ENCODE data around the gene CYFIP1. TPM values are rescaled to one million over a fixed set of nuclear protein-coding genes. Genes with fewer than 3 reads are reported as not detected.

CYFIP1 gene
- total RNA-seq, 1 experiment from 2014 or later: 143 TPM

DNA sequence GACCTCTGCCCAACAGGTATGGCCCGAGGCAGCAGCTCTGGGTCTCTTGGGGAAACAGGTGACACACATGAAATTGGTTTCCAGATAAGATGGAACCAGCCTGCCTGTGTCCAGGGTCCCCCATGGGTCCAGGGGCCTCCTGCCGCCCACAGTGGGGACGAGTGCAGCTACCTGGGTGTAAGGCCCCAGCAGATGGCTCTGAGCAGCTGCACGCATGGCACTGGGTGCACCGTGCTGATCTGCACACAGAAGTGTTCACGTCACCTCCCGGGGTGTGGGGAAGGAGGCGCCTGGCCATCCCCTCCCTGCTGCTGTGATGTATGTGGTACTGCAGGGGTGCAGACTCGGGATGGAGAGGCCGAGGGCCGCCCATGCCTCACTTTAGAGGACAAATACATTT lies 78.1 kb downstream of the CYFIP1 start (continued):
- TF ChIP-seq ZNF274 (IDR thresholded peaks at IDR 0.05; ENCODE audit: low read depth, low read length) (no peak), ELF1 (IDR thresholded peaks at IDR 0.05; ENCODE audit: borderline replicate concordance, low read depth) (no peak)

DNA sequence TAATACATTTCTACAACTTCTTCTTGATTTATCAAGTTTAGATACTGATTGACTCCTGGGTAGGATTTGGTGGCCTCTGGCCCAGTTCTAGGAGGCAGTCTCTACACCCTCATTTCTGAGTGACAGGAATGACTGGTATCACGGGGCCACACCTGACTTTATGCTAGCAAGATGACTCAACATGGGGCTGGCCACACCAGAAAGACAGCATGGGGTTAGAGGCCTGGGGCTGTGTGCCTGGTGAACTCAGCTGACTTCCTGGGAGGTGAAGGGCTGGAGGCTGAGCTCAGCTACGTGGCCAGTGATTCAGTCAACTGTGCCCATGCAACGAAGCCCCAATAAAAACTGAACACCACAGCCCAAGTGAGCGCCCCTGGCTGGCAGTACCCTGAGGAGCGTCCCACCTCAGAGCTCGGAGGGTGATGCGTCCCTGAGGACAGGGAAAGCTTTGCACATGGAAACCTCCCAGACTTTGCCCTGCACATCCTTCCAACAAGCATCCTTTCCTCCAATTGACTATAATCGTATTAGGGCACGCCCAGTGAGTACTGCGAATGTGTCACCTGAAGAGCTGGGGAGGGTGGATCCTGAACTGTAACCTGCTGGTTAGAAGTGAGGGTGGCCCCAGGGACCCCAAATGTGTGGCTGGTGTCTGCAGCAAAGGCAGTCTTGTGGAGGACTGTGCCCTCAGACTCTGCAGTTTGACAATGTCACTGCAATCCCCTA lies 84.5 kb downstream of the CYFIP1 start:
- peak overlapping the region; percentile 56 for H3K4me2 ChIP-seq (ENCODE audit: low read length)

More for the DNA sequence above, 84.5 kb downstream of the CYFIP1 start:
- intact Hi-C loops (cut with micrococcal nuclease): loop anchor here (5.0 kb wide), 1 partner anchor 87 kb away; the partner anchor contains the start of gene CYFIP1
- Histone ChIP-seq H3K9me3 (ENCODE audit: control insufficient read depth in 1 of 2, insufficient read depth in 1 of 2, low read depth in 1 of 2, low read length in 2 of 2) (no peaks in the 10 kb centered on the region), H3K9me2 (ENCODE audit: insufficient read depth) (no peaks in the 10 kb centered on the region), H4K20me1 (ENCODE audit: insufficient read depth) (no peaks in the 10 kb centered on the region), H3K36me3 (ENCODE audit: control insufficient read depth in 1 of 2, insufficient read depth in 2 of 2, low read length in 2 of 2) (peaks cover 7 to 13% of the 10 kb centered on the region in 2 experiments; a peak in 2 of 4 replicates), H3K4me1 (ENCODE audit: control insufficient read depth in 1 of 2, insufficient read depth in 2 of 2, low read length in 2 of 2) (peaks cover 14 to 23% of the 10 kb centered on the region in 2 experiments), H3K79me2 (ENCODE audit: insufficient read depth, low read length) (no peaks in the 10 kb centered on the region), H3K27ac (ENCODE audit: low read depth, low read length) (peak overlapping the region; percentile 54), H3K9ac (ENCODE audit: low read length) (peak overlapping the region; percentile 11; the same call in 1 of the 2 replicates), H3K27me3 (ENCODE audit: insufficient read depth, low read length) (no peaks in the 10 kb centered on the region), H3K4me3 (replicated peaks in 1 of 2; ENCODE audit: low read depth in 1 of 2, low read length in 2 of 2) (no peak overlapping the region; a peak in 1 of 4 replicates), H2AFZ (ENCODE audit: low read depth, low read length, poor library complexity, severe bottlenecking) (no peak overlapping the region)
- ATAC-seq: peak; percentile 95
- peak; percentile 77 for DNase-seq (ENCODE audit: low read depth, low spot score)
- POLR2A ChIA-PET: no interaction called here
- CTCF ChIA-PET: no interaction called here
- TF ChIP-seq POLR2AphosphoS5 (IDR thresholded peaks at IDR 0.05; ENCODE audit: low read depth, low read length) (no peak), JUND (IDR thresholded peaks at IDR 0.05) (peak; percentile 65), SP1 (IDR thresholded peaks at IDR 0.05; ENCODE audit: low read depth) (peak; percentile 70; the same call in 1 of the 2 replicates), FOSL1 (IDR thresholded peaks at IDR 0.05; ENCODE audit: low read depth) (peak; percentile 64), REST (IDR thresholded peaks at IDR 0.05; ENCODE audit: low read depth) (no peak), SIN3A (IDR thresholded peaks at IDR 0.05; ENCODE audit: low read depth) (peak; percentile 56; the same call in 1 of the 2 replicates)
- TF ChIP-seq, protein P1, sequence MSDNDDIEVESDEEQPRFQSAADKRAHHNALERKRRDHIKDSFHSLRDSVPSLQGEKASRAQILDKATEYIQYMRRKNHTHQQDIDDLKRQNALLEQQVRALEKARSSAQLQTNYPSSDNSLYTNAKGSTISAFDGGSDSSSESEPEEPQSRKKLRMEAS (IDR thresholded peaks at IDR 0.05): peak; percentile 58; the same call in 1 of the 2 replicates
- TF ChIP-seq, protein P2, sequence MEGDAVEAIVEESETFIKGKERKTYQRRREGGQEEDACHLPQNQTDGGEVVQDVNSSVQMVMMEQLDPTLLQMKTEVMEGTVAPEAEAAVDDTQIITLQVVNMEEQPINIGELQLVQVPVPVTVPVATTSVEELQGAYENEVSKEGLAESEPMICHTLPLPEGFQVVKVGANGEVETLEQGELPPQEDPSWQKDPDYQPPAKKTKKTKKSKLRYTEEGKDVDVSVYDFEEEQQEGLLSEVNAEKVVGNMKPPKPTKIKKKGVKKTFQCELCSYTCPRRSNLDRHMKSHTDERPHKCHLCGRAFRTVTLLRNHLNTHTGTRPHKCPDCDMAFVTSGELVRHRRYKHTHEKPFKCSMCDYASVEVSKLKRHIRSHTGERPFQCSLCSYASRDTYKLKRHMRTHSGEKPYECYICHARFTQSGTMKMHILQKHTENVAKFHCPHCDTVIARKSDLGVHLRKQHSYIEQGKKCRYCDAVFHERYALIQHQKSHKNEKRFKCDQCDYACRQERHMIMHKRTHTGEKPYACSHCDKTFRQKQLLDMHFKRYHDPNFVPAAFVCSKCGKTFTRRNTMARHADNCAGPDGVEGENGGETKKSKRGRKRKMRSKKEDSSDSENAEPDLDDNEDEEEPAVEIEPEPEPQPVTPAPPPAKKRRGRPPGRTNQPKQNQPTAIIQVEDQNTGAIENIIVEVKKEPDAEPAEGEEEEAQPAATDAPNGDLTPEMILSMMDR (IDR thresholded peaks at IDR 0.05 in 2 of 3, conservative IDR thresholded peaks at IDR 0.05 in 1 of 3; ENCODE audit: borderline replicate concordance in 1 of 3, insufficient read depth in 1 of 3, low read depth in 2 of 3, low read length in 2 of 3): no peak
- RAD21 ChIA-PET (ENCODE audit: low non-redundant PET in 1 of 2, low total read pairs in 2 of 2, uncharacterized antibody in 2 of 2, unreplicated experiment in 2 of 2): no interaction called here
- no TSS peak for BruUV-seq (replicated peaks)

Measured in HCT116 (cell line).